H1 (cell line): ENCODE results near the gene MRPS27. TPM values are rescaled to one million over a fixed set of nuclear protein-coding genes. Genes with fewer than 3 reads are reported as not detected.

Source experiments
- CTCF ChIA-PET: fragments of 300-600 bp; sonication (Branson Sonifier 250); formaldehyde crosslinking; loops from one replicate; lab custom pipeline; 2021; ENCODE audit not compliant: partially characterized antibody; lab: Charles Lee
- POLR2A ChIA-PET: fragments of 300-600 bp; sonication (Branson Sonifier 250); formaldehyde crosslinking; loops from one replicate; lab custom pipeline; 2021; ENCODE audit warnings: inconsistent platforms; ENCODE audit not compliant: partially characterized antibody; lab: Charles Lee
- DNase-seq, 2 experiments: peaks; one replicate each; pipeline versions ENCODE4 v3.0.0 to v3.0.0-alpha.2; 2010 to 2022; ENCODE audit warnings: low spot score in 2 of 2, low read depth in 1 of 2, mixed read lengths in 1 of 2
- FAIRE-seq: peaks from 2 replicates; lab custom pipeline; 2011; peaks lifted over from hg19 to GRCh38; lab: Jason Lieb, UNC
- H2AFZ ChIP-seq: 2 replicates; pipeline ENCODE4 v1.8.1; 2012; ENCODE audit warnings: low read length, inconsistent platforms
- H2AK5ac ChIP-seq: 2 replicates; pipeline ENCODE4 v1.6.1; 2013; ENCODE audit warnings: low read depth, low read length
- H2BK120ac ChIP-seq: replicated peaks from 2 replicates; pipeline ENCODE3; 2013; ENCODE audit warnings: low read depth, low read length, inconsistent platforms
- H2BK12ac ChIP-seq: 2 replicates; pipeline ENCODE4 v1.6.1; 2013; ENCODE audit warnings: low read depth, low read length
- H2BK15ac ChIP-seq: 2 replicates; pipeline ENCODE4 v1.6.1; 2013; ENCODE audit warnings: low read length
- H2BK20ac ChIP-seq: 2 replicates; pipeline ENCODE4 v1.6.1; 2013; ENCODE audit warnings: low read length
- H2BK5ac ChIP-seq: 2 replicates; pipeline ENCODE4 v1.6.1; 2013; ENCODE audit warnings: low read depth, low read length
- H3K14ac ChIP-seq: 2 replicates; pipeline ENCODE4 v1.6.1; 2013; ENCODE audit warnings: inconsistent platforms; ENCODE audit not compliant: insufficient read length
- H3K18ac ChIP-seq: 2 replicates; pipeline ENCODE4 v1.6.1; 2013; ENCODE audit warnings: low read length; ENCODE audit errors: extremely low read depth
- H3K23ac ChIP-seq: 2 replicates; pipeline ENCODE4 v1.6.1; 2013; ENCODE audit warnings: inconsistent platforms; ENCODE audit not compliant: insufficient read length
- H3K23me2 ChIP-seq: 2 replicates; pipeline ENCODE4 v1.6.1; 2013; ENCODE audit warnings: low read depth, low read length
- H3K27ac ChIP-seq: 2 replicates; pipeline ENCODE4 v1.6.1; 2011; ENCODE audit warnings: low read depth, low read length, inconsistent platforms
- H3K27me3 ChIP-seq, 4 experiments: replicated peaks in 1 of 4; 1 replicate in 1 of 4; 2 replicates in 3 of 4; pipeline versions ENCODE4 v1.6.1 to v1.8.1; 2011 to 2013; ENCODE audit warnings: low read length in 3 of 4, mild to moderate bottlenecking in 3 of 4, inconsistent platforms in 2 of 4, mixed read lengths in 2 of 4, moderate library complexity in 1 of 4; ENCODE audit not compliant: control insufficient read depth in 3 of 4, insufficient read depth in 3 of 4; ENCODE audit errors: extremely low read depth in 1 of 4
- H3K36me3 ChIP-seq, 4 experiments: 2 replicates each; pipeline versions ENCODE4 v1.6.1 to v1.8.1; 2011 to 2013; ENCODE audit warnings: mild to moderate bottlenecking in 4 of 4, low read length in 3 of 4, moderate library complexity in 2 of 4, control low read depth in 1 of 4, inconsistent platforms in 1 of 4; ENCODE audit not compliant: insufficient read depth in 4 of 4, control insufficient read depth in 2 of 4
- H3K4ac ChIP-seq: replicated peaks from 2 replicates; pipeline ENCODE3; 2013; ENCODE audit warnings: low read length, low read depth, mixed read lengths, inconsistent platforms; ENCODE audit not compliant: insufficient read length
- H3K4me1 ChIP-seq, 4 experiments: replicated peaks in 1 of 4; 1 replicate in 1 of 4; 2 replicates in 3 of 4; pipeline versions ENCODE4 v1.6.1 to v1.8.1; 2011 to 2013; ENCODE audit warnings: low read length in 3 of 4, inconsistent platforms in 2 of 4, mixed read lengths in 1 of 4; ENCODE audit not compliant: insufficient read depth in 4 of 4, control insufficient read depth in 3 of 4
- H3K4me2 ChIP-seq, 2 experiments: 2 replicates each; pipeline versions ENCODE4 v1.6.1 to v1.8.1; 2011 to 2013; ENCODE audit warnings: low read depth in 2 of 2, low read length in 2 of 2, control low read depth in 1 of 2, inconsistent platforms in 1 of 2, mild to moderate bottlenecking in 1 of 2; ENCODE audit not compliant: insufficient read depth in 1 of 2
- H3K4me3 ChIP-seq, 4 experiments: fragments of 200-600, 300-600 bp in 1 of 4; sonication (generic), shearing (Covaris generic), sonication (Bioruptor Twin) in 1 of 4; 2 replicates each; pipeline versions ENCODE4 v1.5.1 to v1.8.1; 2011 to 2016; ENCODE audit warnings: low read length in 4 of 4, low read depth in 3 of 4, control low read depth in 2 of 4, inconsistent platforms in 2 of 4, mild to moderate bottlenecking in 2 of 4, mixed read lengths in 1 of 4, moderate library complexity in 1 of 4; ENCODE audit not compliant: insufficient read depth in 2 of 4; ENCODE audit errors: extremely low read depth in 1 of 4
- H3K56ac ChIP-seq: replicated peaks from 2 replicates; pipeline ENCODE3; 2013; ENCODE audit warnings: low read depth, mild to moderate bottlenecking, mixed read lengths, low read length, inconsistent platforms; ENCODE audit not compliant: insufficient read length
- H3K79me1 ChIP-seq: 2 replicates; pipeline ENCODE4 v1.6.1; 2013; ENCODE audit warnings: low read depth, low read length, control low read depth
- H3K79me2 ChIP-seq, 2 experiments: 2 replicates each; pipeline versions ENCODE4 v1.6.1 to v1.8.1; 2012 to 2013; ENCODE audit warnings: low read length in 2 of 2, mild to moderate bottlenecking in 2 of 2, inconsistent platforms in 1 of 2; ENCODE audit not compliant: insufficient read depth in 2 of 2, control insufficient read depth in 1 of 2
- H3K9ac ChIP-seq, 4 experiments: replicated peaks in 1 of 4; 1 replicate in 1 of 4; 2 replicates in 3 of 4; pipeline versions ENCODE4 v1.6.1 to v1.8.1; 2011 to 2013; ENCODE audit warnings: low read depth in 3 of 4, low read length in 3 of 4, control low read depth in 2 of 4, mild to moderate bottlenecking in 2 of 4, moderate library complexity in 2 of 4, inconsistent platforms in 1 of 4; ENCODE audit errors: extremely low read depth in 1 of 4
- H3K9me3 ChIP-seq, 2 experiments: 2 replicates each; pipeline versions ENCODE4 v1.6.1 to v1.8.1; 2012 to 2013; ENCODE audit warnings: mild to moderate bottlenecking in 2 of 2, moderate library complexity in 2 of 2, control low read depth in 1 of 2, inconsistent platforms in 1 of 2, low read depth in 1 of 2, low read length in 1 of 2, mixed read lengths in 1 of 2; ENCODE audit not compliant: insufficient read depth in 2 of 2
- H4K20me1 ChIP-seq, 2 experiments: replicated peaks in 1 of 2; 2 replicates each; pipeline versions ENCODE3 to v1.8.1; 2011 to 2013; ENCODE audit warnings: inconsistent platforms in 2 of 2, low read length in 2 of 2, mild to moderate bottlenecking in 1 of 2; ENCODE audit not compliant: insufficient read depth in 2 of 2, control insufficient read depth in 1 of 2
- H4K5ac ChIP-seq: 2 replicates; pipeline ENCODE4 v1.6.1; 2013; ENCODE audit warnings: low read length, low read depth, mixed read lengths, inconsistent platforms; ENCODE audit not compliant: insufficient read length
- H4K8ac ChIP-seq: 2 replicates; pipeline ENCODE4 v1.8.0; 2013; ENCODE audit warnings: mild to moderate bottlenecking, moderate library complexity, low read length, inconsistent platforms; ENCODE audit not compliant: insufficient read depth; ENCODE audit errors: extremely low read depth
- H4K91ac ChIP-seq: replicated peaks from 2 replicates; pipeline ENCODE3; 2013; ENCODE audit warnings: low read length, mixed read lengths, inconsistent platforms; ENCODE audit not compliant: insufficient read length
- BACH1 ChIP-seq: IDR thresholded peaks from 2 replicates; pipeline ENCODE4 v1.6.1; 2012; ENCODE audit warnings: low read length, improper control_type of control experiment
- CEBPB ChIP-seq: IDR thresholded peaks from 2 replicates; pipeline ENCODE4 v1.6.1; 2012; ENCODE audit warnings: low read depth, low read length
- EGR1 ChIP-seq: IDR thresholded peaks from 2 replicates; pipeline ENCODE4 v1.6.1; 2011; ENCODE audit warnings: low read depth, low read length, borderline replicate concordance
- EZH2 ChIP-seq: fragments of 200-600 bp; sonication (generic); IDR thresholded peaks from 2 replicates; pipeline ENCODE4 v1.7.1; 2012; ENCODE audit warnings: low read depth, mild to moderate bottlenecking, moderate library complexity, low read length, inconsistent platforms; ENCODE audit not compliant: severe bottlenecking
- KDM4A ChIP-seq: IDR thresholded peaks from one replicate; pipeline ENCODE4 v1.7.1; 2012; ENCODE audit warnings: low read depth, mild to moderate bottlenecking, moderate library complexity, low read length, inconsistent platforms; ENCODE audit not compliant: severe bottlenecking
- RNF2 ChIP-seq: fragments of 200-900, 300-1000 bp; sonication (generic); IDR thresholded peaks from 2 replicates; pipeline ENCODE4 v1.7.1; 2016; ENCODE audit warnings: borderline replicate concordance, low read depth, mild to moderate bottlenecking, antibody characterized with exemption, low read length; ENCODE audit not compliant: poor library complexity, severe bottlenecking; ENCODE audit errors: missing control alignments
- RXRA ChIP-seq: IDR thresholded peaks from 2 replicates; pipeline ENCODE4 v1.6.1; 2011; ENCODE audit warnings: low read depth, mild to moderate bottlenecking, low read length, moderate library complexity; ENCODE audit not compliant: insufficient read depth
- SIN3A ChIP-seq, 2 experiments: IDR thresholded peaks in 1 of 2; conservative IDR thresholded peaks in 1 of 2; 2 replicates each; pipeline ENCODE4 v1.6.1; 2011 to 2012; ENCODE audit warnings: low read length in 2 of 2, improper control_type of control experiment in 1 of 2, low read depth in 1 of 2, mild to moderate bottlenecking in 1 of 2
- TCF12 ChIP-seq: IDR thresholded peaks from 2 replicates; pipeline ENCODE4 v1.6.1; 2011; ENCODE audit warnings: low read depth, mild to moderate bottlenecking, low read length
- WGBS, 2 experiments: shearing (Covaris generic) in 1 of 2; methylation state at CpG; one replicate each; pipeline versions ENCODE4 v1.1.6 to v1.1.7; 2013 to 2015; ENCODE audit warnings: low lambda C conversion rate in 2 of 2, mixed read lengths in 2 of 2, inconsistent platforms in 1 of 2, low coverage in 1 of 2, missing lambda C conversion rate in 1 of 2; ENCODE audit not compliant: insufficient replicate concordance in 2 of 2, insufficient coverage in 1 of 2, insufficient read length in 1 of 2; ENCODE audit errors: extremely low coverage in 1 of 2, missing lambda C conversion rate in 1 of 2; 5-methylcytosine and 5-hydroxymethylcytosine counted together
- polyA plus RNA-seq, 7 experiments: library from polyadenylated mRNA; depleted of rRNA in 3 of 7; stranded (reverse) in 5 of 7; unstranded in 2 of 7; fragments of >200 nt in 5 of 7; fragments of 200-250 nt in 2 of 7; gene quantifications; 1 replicate in 5 of 7; 2 replicates in 1 of 7; 4 replicates in 1 of 7; pipeline versions ENCODE4 v1.2.1 to v1.2.3, GENCODE V29; 2011 to 2013; ENCODE audit warnings: missing spikeins in 2 of 7, mixed read lengths in 2 of 7
- total RNA-seq: library from RNA; stranded (reverse); fragmentation: NEBNext Ultra II Directional; extraction: Animal tissue kit (Norgen Biotek cat#: 25700); gene quantifications from 2 replicates; pipeline ENCODE4 v1.2.1, GENCODE V29; 2021
- TF ChIP-seq, protein P1 (sequence below): IDR thresholded peaks from 2 replicates; pipeline ENCODE4 v1.6.1; 2011; ENCODE audit warnings: low read length, improper control_type of control experiment

MRPS27 gene
- total and polyA plus RNA-seq, 2 of the 8 experiments (the other 6 are each of a cell fraction or from before 2014, with no cell fraction given) = 93.2 to 102 TPM

GRCh38 chr5:72300590-72301339, 19.3 kb downstream of the MRPS27 start:
- Histone ChIP-seq H4K8ac (no peak overlapping the region), H3K4me1 (peaks cover 2 to 14% (median 10%) of the 10 kb centered on the region in 4 experiments; a peak in 5 of 7 replicates), H3K18ac (no peak overlapping the region), H4K91ac (no peak overlapping the region), H3K23ac (no peak overlapping the region), H3K4ac (no peak overlapping the region), H2BK120ac (no peak overlapping the region), H3K9ac (no peak overlapping the region), H3K9me3 (no peaks in the 10 kb centered on the region), H2BK20ac (no peak overlapping the region), H3K14ac (no peak overlapping the region), H3K23me2 (no peaks in the 10 kb centered on the region), H3K27me3 (no peaks in the 10 kb centered on the region), H3K4me2 (no peak overlapping the region), H3K56ac (no peak overlapping the region), H2BK15ac (no peak overlapping the region), H2BK5ac (no peak overlapping the region), H2AFZ (no peak overlapping the region), H4K20me1 (no peaks in the 10 kb centered on the region), H2BK12ac (no peak overlapping the region), H3K79me2 (peaks cover 0 to 60% of the 10 kb centered on the region in 2 experiments; a peak in 3 of 4 replicates), H2AK5ac (no peak overlapping the region), H3K27ac (no peak overlapping the region), H3K36me3 (peaks cover 0 to 10% (median 2%) of the 10 kb centered on the region in 4 experiments; a peak in 1 of 8 replicates), H3K4me3 (no peak overlapping the region), H3K79me1 (no peaks in the 10 kb centered on the region; the same call in 1 of the 2 replicates), H4K5ac (peak overlapping the region; percentile 85)
- DNase-seq (no peak), FAIRE-seq (peak; percentile 55)
- POLR2A ChIA-PET = interaction anchor here (2.3 kb wide), 1 partner anchor 20 kb away, joined by 11 read pairs; the partner anchor contains the start of genes MRPS27 and PTCD2
- 83% methylated on average over 1 of the region's 1 CpG; no CpG with 5 or more reads in 1 of the 2 experiments for WGBS, 2 experiments
- CTCF ChIA-PET = interaction anchor here (0.7 to 1.3 kb wide), 2 partner anchors 12 to 408 kb away, joined by 3 read pairs; no protein-coding TSS in a partner anchor
- TF ChIP-seq, protein P1, sequence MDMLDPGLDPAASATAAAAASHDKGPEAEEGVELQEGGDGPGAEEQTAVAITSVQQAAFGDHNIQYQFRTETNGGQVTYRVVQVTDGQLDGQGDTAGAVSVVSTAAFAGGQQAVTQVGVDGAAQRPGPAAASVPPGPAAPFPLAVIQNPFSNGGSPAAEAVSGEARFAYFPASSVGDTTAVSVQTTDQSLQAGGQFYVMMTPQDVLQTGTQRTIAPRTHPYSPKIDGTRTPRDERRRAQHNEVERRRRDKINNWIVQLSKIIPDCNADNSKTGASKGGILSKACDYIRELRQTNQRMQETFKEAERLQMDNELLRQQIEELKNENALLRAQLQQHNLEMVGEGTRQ = no peak
- TF ChIP-seq KDM4A (no peak), BACH1 (no peak), TCF12 (no peak), SIN3A (conservative IDR thresholded peaks at IDR 0.05 in 1 of 2, IDR thresholded peaks at IDR 0.05 in 1 of 2; ENCODE audit: low read depth in 1 of 2, low read length in 2 of 2) (no peak), EGR1 (no peak), EZH2 (no peak), CEBPB (no peak), RNF2 (no peak), RXRA (no peak)
